B cell (primary cell): ENCODE results near the gene SKIDA1.

Source experiments
- EZH2 ChIP-seq: IDR thresholded peaks from 2 replicates; pipeline ENCODE4 v1.6.1; 2012; ENCODE audit warnings: borderline replicate concordance, low read depth, mild to moderate bottlenecking, moderate library complexity, low read length; ENCODE audit not compliant: insufficient read depth, poor library complexity, severe bottlenecking
- TF ChIP-seq, protein P1 (sequence below): fragments of 200-600 bp; IDR thresholded peaks from one replicate; pipeline ENCODE4 v1.8.0; 2022; ENCODE audit warnings: antibody characterized with exemption, mild to moderate bottlenecking

GRCh38 chr10:21473541-21473940, 51.9 kb downstream of the SKIDA1 start:
- TF ChIP-seq, protein P1, sequence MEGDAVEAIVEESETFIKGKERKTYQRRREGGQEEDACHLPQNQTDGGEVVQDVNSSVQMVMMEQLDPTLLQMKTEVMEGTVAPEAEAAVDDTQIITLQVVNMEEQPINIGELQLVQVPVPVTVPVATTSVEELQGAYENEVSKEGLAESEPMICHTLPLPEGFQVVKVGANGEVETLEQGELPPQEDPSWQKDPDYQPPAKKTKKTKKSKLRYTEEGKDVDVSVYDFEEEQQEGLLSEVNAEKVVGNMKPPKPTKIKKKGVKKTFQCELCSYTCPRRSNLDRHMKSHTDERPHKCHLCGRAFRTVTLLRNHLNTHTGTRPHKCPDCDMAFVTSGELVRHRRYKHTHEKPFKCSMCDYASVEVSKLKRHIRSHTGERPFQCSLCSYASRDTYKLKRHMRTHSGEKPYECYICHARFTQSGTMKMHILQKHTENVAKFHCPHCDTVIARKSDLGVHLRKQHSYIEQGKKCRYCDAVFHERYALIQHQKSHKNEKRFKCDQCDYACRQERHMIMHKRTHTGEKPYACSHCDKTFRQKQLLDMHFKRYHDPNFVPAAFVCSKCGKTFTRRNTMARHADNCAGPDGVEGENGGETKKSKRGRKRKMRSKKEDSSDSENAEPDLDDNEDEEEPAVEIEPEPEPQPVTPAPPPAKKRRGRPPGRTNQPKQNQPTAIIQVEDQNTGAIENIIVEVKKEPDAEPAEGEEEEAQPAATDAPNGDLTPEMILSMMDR = no peak
- TF ChIP-seq EZH2 = no peak
